SK-N-SH treated with all-trans-retinoic acid at 6 μM for 48 hours (cell line): ENCODE results near the gene SCRT2.

ENCODE experiments used
- ATAC-seq: fragments of 200-7000 bp; cut with Tn5 transposase; 3 replicates; pipeline ENCODE4 v1.9.1; 2020; ENCODE audit warnings: mild to moderate bottlenecking, moderate library complexity
- ARNTL ChIP-seq: fragments of 450-650 bp; formaldehyde crosslinking; IDR thresholded peaks from 2 replicates; pipeline ENCODE4 v1.5.0; 2020; ENCODE audit warnings: low read depth, mild to moderate bottlenecking, moderate library complexity, borderline replicate concordance
- BACH2 ChIP-seq: fragments of 250-450 bp; sonication (Bioruptor Pico); IDR thresholded peaks from 2 replicates; pipeline ENCODE4 v1.9.0; 2021; ENCODE audit warnings: mild to moderate bottlenecking, borderline replicate concordance
- CSDC2 ChIP-seq: fragments of 250-450 bp; sonication (Bioruptor Pico); IDR thresholded peaks from 2 replicates; pipeline ENCODE4 v1.5.0; 2020; ENCODE audit warnings: mild to moderate bottlenecking, moderate library complexity
- CSRNP3 ChIP-seq: fragments of 250-450 bp; sonication (Bioruptor Pico); IDR thresholded peaks from 2 replicates; pipeline ENCODE4 v1.5.1; 2021; ENCODE audit warnings: mild to moderate bottlenecking, moderate library complexity
- ISL1 ChIP-seq: fragments of 250-450 bp; sonication (Bioruptor Pico); IDR thresholded peaks from 2 replicates; pipeline ENCODE4 v2.1.2; 2022; ENCODE audit warnings: mild to moderate bottlenecking, moderate library complexity
- OSR1 ChIP-seq: fragments of 250-450 bp; sonication (Bioruptor Pico); IDR thresholded peaks from 2 replicates; pipeline ENCODE4 v1.8.0; 2022; ENCODE audit warnings: moderate library complexity, mild to moderate bottlenecking, inconsistent platforms
- PATZ1 ChIP-seq: fragments of 250-450 bp; sonication (Bioruptor Pico); IDR thresholded peaks from 2 replicates; pipeline ENCODE4 v1.8.0; 2020; ENCODE audit warnings: mild to moderate bottlenecking, moderate library complexity, borderline replicate concordance
- POU6F1 ChIP-seq: fragments of 250-450 bp; sonication (Bioruptor Pico); IDR thresholded peaks from 2 replicates; pipeline ENCODE4 v1.8.0; 2021; ENCODE audit warnings: low read depth, mild to moderate bottlenecking, moderate library complexity, borderline replicate concordance
- RARB ChIP-seq: fragments of 250-450 bp; sonication (Bioruptor Pico); IDR thresholded peaks from 2 replicates; pipeline ENCODE4 v1.8.0; 2021; ENCODE audit warnings: mild to moderate bottlenecking, moderate library complexity
- SNAI2 ChIP-seq: fragments of 250-450 bp; sonication (Bioruptor Pico); IDR thresholded peaks from 2 replicates; pipeline ENCODE4 v1.5.0; 2020; ENCODE audit warnings: mild to moderate bottlenecking, moderate library complexity
- TOX ChIP-seq: fragments of 250-450 bp; sonication (Bioruptor Pico); IDR thresholded peaks from 2 replicates; pipeline ENCODE4 v1.8.0; 2021; ENCODE audit warnings: mild to moderate bottlenecking, moderate library complexity, borderline replicate concordance
- TSHZ2 ChIP-seq: fragments of 250-450 bp; sonication (Bioruptor Pico); IDR thresholded peaks from 2 replicates; pipeline ENCODE4 v1.5.0; 2020; ENCODE audit warnings: mild to moderate bottlenecking, moderate library complexity
- ZC3H10 ChIP-seq: fragments of 250-450 bp; sonication (Bioruptor Pico); IDR thresholded peaks from 2 replicates; pipeline ENCODE4 v1.5.1; 2021; ENCODE audit warnings: mild to moderate bottlenecking, moderate library complexity
- ZFP3 ChIP-seq: fragments of 250-450 bp; sonication (Bioruptor Pico); IDR thresholded peaks from 2 replicates; pipeline ENCODE4 v1.5.0; 2020; ENCODE audit warnings: mild to moderate bottlenecking, moderate library complexity
- ZFP30 ChIP-seq: fragments of 450-650 bp; formaldehyde crosslinking; IDR thresholded peaks from 2 replicates; pipeline ENCODE4 v1.5.0; 2022; ENCODE audit warnings: mild to moderate bottlenecking, moderate library complexity
- ZNF70 ChIP-seq: fragments of 450-650 bp; formaldehyde crosslinking; IDR thresholded peaks from 2 replicates; pipeline ENCODE4 v1.5.0; 2020; ENCODE audit warnings: mild to moderate bottlenecking, moderate library complexity

The SCRT2 gene

GRCh38 chr20:640674-641515 is 34.7 kb downstream of the SCRT2 start:
- ATAC-seq: no peak
- TF ChIP-seq CSRNP3: no peak
- no peak for TF ChIP-seq PATZ1 (CRISPR knock-in tag)

GRCh38 chr20:638579-638978 is 37.0 kb downstream of the SCRT2 start:
- no peak for TF ChIP-seq SNAI2 (CRISPR knock-in tag)
- TF ChIP-seq POU6F1 (CRISPR knock-in tag): no peak
- no peak for TF ChIP-seq PATZ1 (CRISPR knock-in tag)
- TF ChIP-seq ZC3H10 (CRISPR knock-in tag): no peak
- no peak for TF ChIP-seq ARNTL (CRISPR knock-in tag)
- TF ChIP-seq ZFP30 (CRISPR knock-in tag): no peak
- no peak for TF ChIP-seq BACH2
- TF ChIP-seq TSHZ2 (CRISPR knock-in tag): no peak
- TF ChIP-seq TOX (CRISPR knock-in tag): no peak
- TF ChIP-seq ZNF70: no peak
- no peak for TF ChIP-seq RARB
- TF ChIP-seq ZFP3 (CRISPR knock-in tag): no peak
- no peak for ATAC-seq

- ATAC-seq: no peak
- no peak for TF ChIP-seq POU6F1 (CRISPR knock-in tag)
These were observed 38.0 kb downstream of the SCRT2 start for GRCh38 chr20:637559-637958.

- TF ChIP-seq ISL1: no peak
- no peak for TF ChIP-seq CSDC2 (CRISPR knock-in tag)
- no peak for TF ChIP-seq OSR1
- TF ChIP-seq ZC3H10 (CRISPR knock-in tag): no peak
- ATAC-seq: no peak
These were observed 39.7 kb downstream of the SCRT2 start for GRCh38 chr20:635893-636338.
